ENCODE results near the gene SORL1.
A peak's percentile ranks its signal among the peaks of the same experiment; 100 is the strongest.
"Not testable (repeated sequence)": the region's sequence is repeated elsewhere in the genome, so short reads cannot be mapped to it uniquely, and the experiment has no call there.

The SORL1 gene

DNA sequence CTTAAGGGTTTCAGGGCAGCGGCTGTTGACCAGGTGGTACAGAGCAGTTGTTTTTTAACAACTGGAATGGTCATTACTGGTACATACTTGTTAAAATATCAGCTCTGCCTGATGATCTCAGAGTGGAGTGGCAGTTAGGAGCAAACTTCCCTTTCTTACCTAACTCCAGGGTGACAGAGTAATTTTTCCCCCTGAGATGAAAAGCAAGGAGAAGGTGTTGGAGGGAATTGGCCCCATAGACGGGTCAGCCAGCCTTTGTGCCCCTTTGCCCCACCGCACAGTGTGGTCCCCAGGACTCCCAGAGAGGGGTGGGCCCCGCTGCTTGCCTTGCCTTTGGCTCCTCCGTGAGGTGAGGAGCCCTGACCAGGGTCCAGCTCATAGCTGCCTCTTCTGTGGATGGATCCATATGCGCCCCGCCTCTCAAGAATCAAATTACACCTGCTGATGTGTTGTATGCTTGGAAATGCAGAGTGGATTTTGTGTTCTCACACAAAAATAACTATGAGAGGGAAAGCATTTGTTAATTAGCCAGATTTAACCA, 27.7 kb downstream of the SORL1 start:
- DNase-seq, result no peak

DNA sequence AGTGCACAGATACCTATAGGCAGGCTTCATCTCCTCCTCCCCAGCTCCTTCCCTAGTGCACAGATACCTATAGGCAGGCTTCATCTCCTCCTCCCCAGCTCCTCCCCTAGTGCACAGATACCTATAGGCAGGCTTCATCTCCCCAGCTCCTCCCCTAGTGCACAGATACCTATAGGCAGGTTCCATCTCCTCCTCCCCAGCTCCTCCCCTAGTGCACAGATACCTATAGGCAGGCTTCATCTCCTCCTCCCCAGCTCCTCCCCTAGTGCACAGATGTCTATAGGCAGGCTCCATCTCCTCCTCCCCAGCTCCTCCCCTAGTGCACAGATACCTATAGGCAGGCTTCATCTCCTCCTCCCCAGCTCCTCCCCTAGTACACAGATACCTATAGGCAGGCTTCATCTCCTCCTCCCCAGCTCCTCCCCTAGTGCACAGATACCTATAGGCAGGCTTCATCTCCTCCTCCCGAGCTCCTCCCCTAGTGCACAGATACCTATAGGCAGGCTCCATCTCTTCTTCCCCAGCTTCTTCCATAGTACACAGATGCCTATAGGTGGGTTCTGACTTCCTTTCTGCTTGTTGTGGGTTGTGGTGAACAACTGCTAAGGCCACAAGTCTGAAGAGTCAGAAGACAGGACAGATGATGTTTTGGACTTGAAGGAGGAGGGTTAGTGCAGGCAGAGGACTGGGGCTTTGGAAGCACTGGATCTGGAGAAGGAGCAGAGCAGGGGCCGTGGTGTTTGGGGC, 29.5 kb downstream of the SORL1 start:
- DNase-seq, result peak; percentile 63

DNA sequence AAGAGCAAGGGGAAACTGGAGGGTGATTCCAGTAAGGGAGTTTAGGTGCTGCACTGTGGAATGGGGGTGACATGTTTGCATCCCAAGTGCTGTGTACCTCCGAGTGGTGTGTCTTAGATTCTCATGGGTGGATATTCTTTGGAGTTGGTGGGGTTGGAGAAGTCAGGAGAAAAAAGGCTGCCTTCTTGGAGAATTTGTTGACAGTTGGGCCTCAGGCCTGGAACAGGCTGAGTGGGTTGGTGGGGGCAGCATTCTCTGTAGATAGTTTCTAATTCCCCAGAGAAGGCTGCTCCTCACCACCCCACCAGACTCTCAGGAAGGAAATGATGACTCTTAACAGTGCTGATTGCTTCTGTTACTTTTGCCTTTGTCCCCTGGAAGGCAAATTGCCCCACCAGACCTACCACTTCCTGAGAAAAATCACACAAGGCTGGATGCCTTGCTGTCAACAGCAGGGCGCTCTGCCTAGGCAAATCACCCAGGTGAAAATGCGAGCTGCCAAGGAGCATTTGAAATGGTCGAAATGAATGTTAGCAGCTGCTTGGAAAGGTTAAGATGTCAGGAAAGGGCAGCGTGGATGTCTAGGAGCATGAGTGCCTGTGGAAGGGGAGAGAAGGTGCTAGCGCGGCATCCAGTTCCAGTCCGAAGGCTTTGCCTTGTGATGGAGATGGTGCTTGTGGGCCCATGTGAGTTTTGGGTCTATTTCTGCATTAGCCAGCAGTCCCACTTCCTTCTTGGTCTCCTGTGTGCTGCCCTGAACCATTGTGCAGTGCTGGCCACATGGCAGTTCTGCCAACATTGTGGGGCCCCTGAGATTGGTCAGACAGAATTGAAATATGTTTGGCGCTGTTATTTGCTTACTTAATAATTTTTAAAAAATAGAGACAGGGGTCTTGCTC, 30.4 kb downstream of the SORL1 start:
- DNase-seq, result peak; percentile 51

DNA sequence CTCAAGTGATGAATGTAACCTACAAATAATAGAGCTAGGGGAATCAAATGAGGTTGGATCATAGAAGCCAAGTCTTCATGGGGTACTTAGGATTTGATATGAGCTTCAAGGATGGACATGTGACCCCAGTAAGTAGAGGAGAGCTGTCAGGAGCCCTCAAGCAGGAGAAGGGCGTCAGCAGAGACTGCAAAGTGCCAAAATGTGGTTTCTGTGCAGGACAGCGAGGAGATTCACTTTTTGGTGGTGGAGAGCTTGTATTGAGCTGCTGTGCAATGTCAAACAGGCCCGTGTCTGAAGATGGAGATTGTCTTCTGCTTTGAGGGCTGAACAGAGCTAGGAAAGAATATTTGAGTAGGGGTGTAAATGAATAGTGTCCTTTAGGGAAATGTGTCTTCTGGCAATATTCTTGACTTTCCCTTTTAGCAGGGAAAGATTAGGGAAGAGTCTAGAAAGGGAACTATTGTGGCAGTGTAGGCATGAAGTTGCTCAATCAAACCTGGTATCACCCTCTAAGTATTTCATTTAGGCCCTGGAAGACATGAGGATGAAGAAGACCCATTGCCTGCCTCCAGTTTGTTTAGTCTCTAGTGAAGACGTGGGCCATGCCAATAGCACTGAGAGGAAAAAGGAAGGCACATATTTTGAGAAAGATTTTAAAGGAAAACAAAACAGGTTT, 31.8 kb downstream of the SORL1 start:
- no peak for DNase-seq

DNA sequence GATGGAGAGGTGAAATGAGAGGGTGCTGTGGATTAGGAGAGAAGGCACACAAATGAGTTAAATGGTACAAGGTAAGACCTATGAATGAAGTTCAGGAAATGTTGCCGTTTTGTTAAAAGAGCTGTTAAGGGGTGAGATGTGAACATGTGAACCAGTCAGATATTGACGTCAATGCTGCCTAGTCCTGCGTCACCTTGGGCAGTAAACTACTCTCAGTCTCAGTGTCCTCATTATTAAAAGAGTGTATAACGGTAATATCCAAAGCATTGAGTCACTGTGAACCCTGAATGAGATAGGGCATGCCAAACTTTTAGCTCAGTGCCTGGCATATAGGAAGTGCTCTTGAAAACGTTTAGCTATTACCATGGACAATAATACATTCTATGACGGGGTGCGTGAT, 33.1 kb downstream of the SORL1 start:
- DNase-seq, result no peak

GRCh38 chr11:121486054-121486453, 33.9 kb downstream of the SORL1 start:
- no peak for DNase-seq

DNA sequence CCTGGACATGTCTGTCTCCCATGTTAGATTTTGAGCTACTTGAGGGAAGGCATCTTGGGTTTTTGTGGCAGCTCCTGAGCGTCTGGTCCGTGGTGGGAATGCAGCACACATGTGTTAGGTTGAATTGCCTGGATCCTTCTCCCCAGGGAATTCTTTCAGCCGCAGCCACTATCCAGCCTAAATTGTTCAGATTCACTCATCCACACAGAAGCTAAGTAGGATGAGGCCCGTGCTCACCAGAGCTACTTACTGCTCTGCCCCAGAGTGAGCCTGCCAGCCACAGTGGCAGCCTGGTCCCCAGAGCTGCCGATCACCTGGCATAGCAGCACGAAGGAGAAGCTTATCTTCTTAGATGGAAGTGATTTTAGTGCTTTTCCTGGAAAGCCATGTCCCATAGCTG, 35.1 kb downstream of the SORL1 start:
- no peak for DNase-seq

DNA sequence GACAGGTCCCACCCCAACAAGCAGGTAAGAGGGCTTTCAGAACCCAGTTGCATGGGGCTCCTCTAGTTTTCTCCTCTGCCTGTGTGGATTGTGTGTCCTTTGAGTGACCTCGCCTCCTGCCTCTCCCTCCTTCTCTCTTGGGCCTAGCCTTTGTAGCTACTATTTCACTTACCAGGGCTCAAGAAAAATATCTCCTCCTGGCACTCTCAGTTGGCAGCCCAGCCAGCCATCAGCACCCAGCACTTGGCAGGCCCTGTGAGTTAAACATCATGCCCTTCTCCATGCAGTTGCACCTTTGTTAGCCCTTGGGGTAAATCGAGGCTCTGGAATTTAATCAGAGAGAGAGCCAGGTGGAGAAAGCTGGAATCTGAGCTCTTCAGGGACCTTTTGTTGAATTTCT, 36.1 kb downstream of the SORL1 start:
- no peak for DNase-seq

DNA sequence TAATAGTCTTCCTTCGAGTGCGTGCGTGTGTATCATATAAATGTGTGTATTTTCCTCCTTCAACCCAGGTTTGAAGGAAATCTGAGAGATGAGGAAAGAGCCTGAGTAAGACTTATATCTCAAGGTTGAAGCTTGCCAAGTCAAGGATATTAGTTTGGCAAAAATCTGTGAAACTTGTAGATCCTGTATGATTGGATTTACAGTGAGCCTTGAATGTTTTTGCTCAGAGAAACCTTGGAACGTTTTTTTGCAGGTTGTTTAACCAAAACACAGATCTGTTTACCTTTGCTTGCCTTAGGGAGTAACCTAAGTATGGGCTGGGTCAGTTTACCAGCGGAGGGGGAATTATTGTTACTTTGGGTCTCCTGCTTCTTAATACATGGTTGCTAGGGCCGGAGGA, 36.5 kb downstream of the SORL1 start:
- DNase-seq, result no peak

- no peak for DNase-seq
Measured at GRCh38 chr11:121489823-121490222, 37.7 kb downstream of the SORL1 start.

DNA sequence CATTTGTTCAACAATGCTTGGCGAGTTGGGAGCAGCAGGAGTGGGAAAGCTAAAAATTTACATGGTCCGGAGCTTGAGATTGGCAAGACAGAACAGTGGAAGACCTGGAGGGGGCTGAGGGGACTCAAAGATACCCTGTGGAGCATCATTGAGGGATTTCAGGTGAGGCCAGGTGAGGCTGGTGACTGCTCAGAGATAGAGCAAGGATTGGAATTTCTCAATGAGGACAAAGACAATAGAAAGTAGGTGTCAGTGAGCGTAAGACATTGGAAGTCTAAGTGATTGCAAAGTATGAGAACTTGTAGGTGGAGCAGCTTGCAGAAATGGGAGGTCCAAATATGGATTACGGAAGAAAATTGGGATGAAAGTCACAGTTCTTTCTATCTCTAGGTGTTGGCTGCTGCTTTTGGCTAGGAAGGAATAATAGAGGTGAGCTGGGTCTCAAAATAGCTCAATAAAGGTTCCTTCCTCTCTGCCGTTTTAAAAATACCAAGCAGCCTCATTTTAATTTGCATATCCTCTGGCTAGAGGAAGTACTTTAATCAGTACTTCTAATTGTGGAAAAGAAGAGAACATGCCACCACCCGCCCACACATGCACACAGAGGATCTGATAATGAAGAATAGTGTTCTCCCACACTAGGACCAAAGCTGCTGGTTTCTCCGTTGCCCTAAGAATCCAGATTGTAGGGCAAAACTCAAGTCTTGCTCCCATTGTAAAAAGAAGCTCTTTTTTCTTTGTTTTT, 42.4 kb downstream of the SORL1 start:
- DNase-seq, result peak; percentile 35

DNA sequence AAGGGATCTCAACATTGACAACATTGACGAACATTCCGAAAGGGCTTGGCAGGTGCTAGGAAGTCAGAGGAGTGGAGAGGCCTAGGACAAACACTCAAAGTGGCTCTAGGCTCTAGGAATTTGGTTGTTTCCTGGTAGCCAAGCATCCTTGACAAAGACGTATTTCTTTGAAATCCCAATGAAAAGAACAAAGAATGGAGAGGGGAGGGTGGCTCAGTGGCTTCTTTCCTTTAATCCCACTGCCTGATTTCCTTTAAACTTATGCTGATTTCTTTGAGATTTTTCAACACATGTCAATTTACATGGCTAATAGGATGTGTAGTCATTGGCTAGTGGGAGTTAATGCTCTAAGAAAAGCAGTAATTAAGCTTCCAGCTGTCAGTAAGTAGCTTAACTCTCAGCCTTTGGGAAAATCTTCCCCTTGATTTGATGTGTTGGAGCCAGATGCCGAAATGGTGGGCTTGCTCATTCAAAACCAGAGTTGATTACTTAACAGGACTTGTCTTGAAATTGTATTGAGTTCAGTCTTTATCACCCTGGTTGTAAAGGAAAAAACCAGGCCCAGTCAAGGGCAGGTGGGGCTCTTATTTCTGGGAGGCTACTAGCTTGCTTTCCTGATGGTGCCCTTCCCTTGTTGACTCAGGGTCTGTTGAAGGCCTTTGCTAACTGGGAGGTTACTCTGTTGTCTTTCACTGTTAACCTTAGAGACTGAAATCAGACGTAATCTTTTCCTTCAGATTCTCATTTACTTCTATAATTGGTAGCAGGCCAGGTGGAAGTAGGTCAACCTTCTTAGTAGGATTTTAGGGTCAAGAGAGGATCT, 45.3 kb downstream of the SORL1 start:
- no peak for DNase-seq

GRCh38 chr11:121499405-121499804, 47.3 kb downstream of the SORL1 start:
- DNase-seq, result no peak

- DNase-seq, result no peak
Measured at GRCh38 chr11:121500275-121500674, 48.2 kb downstream of the SORL1 start.

DNA sequence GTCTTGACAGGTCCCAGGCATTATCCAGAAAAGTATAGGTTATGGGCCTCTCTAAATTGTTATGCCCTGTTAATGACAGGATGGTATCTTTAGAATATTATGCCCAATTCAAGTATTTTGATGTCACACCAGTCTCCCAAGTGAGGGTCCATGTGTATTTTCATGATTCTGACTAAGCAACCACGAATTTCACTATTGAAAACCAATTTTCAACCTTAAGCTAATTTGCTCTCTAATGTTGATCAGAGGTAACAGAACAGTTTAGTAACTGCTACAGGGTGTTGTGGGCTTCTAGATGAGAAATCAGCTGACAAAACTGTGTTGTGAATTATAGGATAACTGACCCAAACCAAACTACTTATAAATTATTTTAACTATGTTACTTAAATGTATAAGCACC, 48.6 kb downstream of the SORL1 start:
- DNase-seq, result no peak

DNA sequence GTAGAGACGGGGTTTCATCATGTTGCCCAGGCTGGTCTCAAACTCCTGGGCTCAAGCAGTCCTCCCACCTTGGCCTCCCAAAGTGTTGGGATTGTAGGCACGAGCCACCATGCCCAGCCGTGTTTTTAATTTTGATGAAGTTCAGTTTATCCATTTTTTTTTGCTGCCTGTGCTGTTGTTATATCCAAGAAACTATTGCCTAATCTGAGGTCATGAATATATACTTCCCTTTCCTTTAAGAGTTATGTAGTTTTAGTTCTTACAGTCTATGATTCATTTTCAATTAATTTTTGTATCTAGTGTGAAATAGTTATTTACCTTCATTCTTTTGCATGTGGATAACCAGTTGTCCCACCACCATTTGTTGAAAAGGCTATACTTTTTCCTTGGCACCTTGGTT, 50.9 kb downstream of the SORL1 start:
- DNase-seq, result no peak

- DNase-seq, result not testable (repeated sequence)
Measured at GRCh38 chr11:121506237-121506636, 54.1 kb downstream of the SORL1 start.

- DNase-seq, result no peak
Measured at GRCh38 chr11:121508449-121508848, 56.3 kb downstream of the SORL1 start.

DNA sequence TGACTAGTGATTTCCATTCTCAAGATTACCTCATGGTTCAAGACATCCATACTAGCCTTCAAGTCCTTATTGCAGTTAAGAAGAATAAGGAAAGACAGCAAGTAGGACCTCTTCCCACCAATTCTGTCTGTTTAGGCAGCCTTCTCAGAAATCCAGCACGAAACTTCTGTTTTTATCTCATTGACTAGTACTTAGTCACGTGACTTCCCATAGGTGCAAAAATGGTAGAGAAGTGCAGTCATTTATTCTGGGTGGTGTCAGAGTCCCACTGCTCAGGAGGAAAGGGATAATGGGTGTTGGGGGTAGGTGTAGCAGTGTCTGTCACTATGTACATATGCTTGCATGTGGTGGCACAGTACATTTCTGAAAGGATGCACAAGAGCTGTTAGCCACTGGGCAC, 58.3 kb downstream of the SORL1 start:
- DNase-seq, result no peak

- no peak for DNase-seq
Measured at GRCh38 chr11:121512468-121513465, 60.7 kb downstream of the SORL1 start.
